Choroid plexus epithelial cell (primary cell): ENCODE measurements around the gene CHCHD6.

Source experiments
- DNase-seq: peaks from one replicate; pipeline ENCODE4 v3.0.0-alpha.2; 2010; ENCODE audit warnings: low read depth
- H3K4me3 ChIP-seq: 2 replicates; pipeline ENCODE4 v1.5.1; 2011; ENCODE audit warnings: low read depth, mild to moderate bottlenecking, control low read depth, low read length, moderate library complexity
- TF ChIP-seq, protein P1 (sequence below): conservative IDR thresholded peaks from 2 replicates; pipeline ENCODE4 v1.5.1; 2011; ENCODE audit warnings: low read depth, mild to moderate bottlenecking, control low read depth, inconsistent platforms, low read length, moderate library complexity

Gene CHCHD6

GRCh38 chr3:126858401-126858800, 154.4 kb downstream of the CHCHD6 start:
- no peak for DNase-seq
- no peak overlapping the region for H3K4me3 ChIP-seq
- TF ChIP-seq, protein P1, sequence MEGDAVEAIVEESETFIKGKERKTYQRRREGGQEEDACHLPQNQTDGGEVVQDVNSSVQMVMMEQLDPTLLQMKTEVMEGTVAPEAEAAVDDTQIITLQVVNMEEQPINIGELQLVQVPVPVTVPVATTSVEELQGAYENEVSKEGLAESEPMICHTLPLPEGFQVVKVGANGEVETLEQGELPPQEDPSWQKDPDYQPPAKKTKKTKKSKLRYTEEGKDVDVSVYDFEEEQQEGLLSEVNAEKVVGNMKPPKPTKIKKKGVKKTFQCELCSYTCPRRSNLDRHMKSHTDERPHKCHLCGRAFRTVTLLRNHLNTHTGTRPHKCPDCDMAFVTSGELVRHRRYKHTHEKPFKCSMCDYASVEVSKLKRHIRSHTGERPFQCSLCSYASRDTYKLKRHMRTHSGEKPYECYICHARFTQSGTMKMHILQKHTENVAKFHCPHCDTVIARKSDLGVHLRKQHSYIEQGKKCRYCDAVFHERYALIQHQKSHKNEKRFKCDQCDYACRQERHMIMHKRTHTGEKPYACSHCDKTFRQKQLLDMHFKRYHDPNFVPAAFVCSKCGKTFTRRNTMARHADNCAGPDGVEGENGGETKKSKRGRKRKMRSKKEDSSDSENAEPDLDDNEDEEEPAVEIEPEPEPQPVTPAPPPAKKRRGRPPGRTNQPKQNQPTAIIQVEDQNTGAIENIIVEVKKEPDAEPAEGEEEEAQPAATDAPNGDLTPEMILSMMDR, result no peak

GRCh38 chr3:126858887-126859286, 154.8 kb downstream of the CHCHD6 start:
- TF ChIP-seq, protein P1, result no peak
- H3K4me3 ChIP-seq, result no peak overlapping the region
- peak; percentile 82 for DNase-seq

GRCh38 chr3:126859415-126860246, 155.6 kb downstream of the CHCHD6 start:
- no peak overlapping the region for H3K4me3 ChIP-seq
- DNase-seq, result no peak
- TF ChIP-seq, protein P1, result no peak

GRCh38 chr3:126865736-126866135, 161.7 kb downstream of the CHCHD6 start:
- TF ChIP-seq, protein P1, result no peak
- no peak overlapping the region for H3K4me3 ChIP-seq
- DNase-seq, result no peak

- no peak for DNase-seq
- no peak overlapping the region for H3K4me3 ChIP-seq
- TF ChIP-seq, protein P1, result no peak
Observed at GRCh38 chr3:126866175-126866759, 162.2 kb downstream of the CHCHD6 start.

DNA sequence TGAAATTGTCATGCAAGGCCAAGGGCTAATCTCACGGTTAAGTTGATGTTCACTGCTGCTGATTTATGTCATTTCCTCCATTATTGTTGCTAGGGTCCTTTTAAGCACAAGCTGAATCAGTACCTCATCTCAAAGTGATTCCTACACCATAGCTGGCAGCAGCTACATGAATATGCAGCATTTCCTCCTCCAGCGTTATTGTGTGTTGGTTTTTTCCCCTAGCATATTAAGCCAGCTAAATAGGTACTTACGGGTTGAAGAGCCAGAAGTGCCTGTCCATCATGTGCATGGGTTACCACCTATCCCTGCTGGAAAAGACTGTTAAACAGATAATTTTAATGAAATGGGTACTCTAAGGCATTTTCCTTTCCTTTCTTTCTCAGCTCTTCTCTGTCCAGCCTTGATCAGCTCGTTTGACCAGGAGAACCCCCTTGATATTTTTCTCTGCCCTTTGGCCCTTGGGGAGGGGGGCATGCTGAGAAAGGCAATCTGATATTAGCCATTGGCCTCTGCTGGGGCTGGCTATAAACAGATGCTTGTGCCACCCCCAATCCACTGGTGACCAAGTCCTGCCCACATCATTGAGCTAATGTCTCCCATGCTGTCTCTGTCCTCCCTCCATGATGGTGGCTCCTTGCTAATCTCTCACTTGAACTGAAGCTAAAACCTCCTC, 163.3 kb downstream of the CHCHD6 start:
- H3K4me3 ChIP-seq, result no peak overlapping the region
- TF ChIP-seq, protein P1, result no peak
- no peak for DNase-seq
